NCI-H748 (cell line): ENCODE results near the gene CDH13.

ENCODE experiments used
- DNase-seq: peaks from one replicate; lab custom pipeline; 2025; ENCODE audit not compliant: unreplicated experiment; lab: John Stamatoyannopoulos, UW

Gene CDH13

DNA sequence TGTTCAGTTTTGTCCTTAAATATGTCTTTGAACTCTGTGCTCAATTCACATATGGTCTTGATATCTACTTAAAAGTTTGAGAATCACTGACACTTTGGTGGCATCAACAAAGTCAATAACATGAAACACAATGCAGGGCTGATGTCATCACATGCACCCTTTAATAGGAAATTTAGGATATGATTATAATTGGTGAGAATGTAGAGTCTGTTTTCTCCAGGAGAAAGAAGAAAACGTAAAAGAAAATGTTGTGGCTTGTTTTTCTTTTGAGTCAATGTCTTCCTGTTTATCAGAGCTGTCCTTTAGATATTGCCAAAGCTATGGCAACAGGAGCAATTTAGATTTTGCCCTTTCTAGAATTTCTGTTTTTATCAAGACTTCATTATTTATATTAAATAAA lies 396.9 kb downstream of the CDH13 start:
- no peak for DNase-seq

DNA sequence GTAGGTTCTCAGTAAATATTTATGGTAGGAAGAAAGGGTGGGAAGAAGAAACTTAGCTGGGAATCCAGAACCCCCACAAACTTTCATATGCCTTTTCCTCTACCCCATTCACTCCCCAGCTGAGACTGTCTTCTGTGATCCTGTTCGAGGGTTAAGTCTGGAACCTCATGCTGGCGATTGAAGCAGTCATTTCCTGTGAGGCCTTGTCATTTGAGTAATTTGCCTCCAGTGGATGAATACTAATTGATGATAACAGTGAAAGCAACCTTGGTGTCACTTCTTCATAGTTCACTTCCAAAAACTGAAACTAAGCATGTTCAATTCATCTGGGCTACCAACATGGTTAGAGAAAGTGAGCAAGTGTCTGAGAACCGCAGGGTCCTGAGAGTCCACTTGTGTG lies 401.2 kb downstream of the CDH13 start:
- no peak for DNase-seq

GRCh38 chr16:83029467-83029866 lies 402.7 kb downstream of the CDH13 start:
- no peak for DNase-seq

- DNase-seq = no peak
These were observed 404.8 kb downstream of the CDH13 start for GRCh38 chr16:83031524-83031923.

DNA sequence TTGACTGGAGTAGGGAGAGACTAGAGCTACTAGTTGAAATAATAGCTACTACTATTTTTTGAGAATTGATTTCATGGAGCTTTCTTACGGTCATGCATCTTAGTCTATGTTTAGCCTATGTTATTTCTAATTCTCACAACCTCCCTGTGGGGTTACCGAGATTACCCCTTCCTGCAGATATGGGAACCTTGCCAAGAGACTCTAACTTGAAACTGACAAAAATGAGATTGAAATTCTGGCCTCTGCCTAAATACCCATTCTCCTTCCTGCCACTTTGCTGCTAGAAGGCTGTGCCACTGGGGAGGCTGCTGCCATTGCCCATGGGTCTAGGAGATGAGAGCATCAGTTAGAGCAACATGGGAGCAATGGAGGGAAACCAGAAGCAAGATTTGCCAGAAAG lies 410.3 kb downstream of the CDH13 start:
- no peak for DNase-seq

GRCh38 chr16:83037884-83038283 lies 411.1 kb downstream of the CDH13 start:
- DNase-seq = no peak

DNA sequence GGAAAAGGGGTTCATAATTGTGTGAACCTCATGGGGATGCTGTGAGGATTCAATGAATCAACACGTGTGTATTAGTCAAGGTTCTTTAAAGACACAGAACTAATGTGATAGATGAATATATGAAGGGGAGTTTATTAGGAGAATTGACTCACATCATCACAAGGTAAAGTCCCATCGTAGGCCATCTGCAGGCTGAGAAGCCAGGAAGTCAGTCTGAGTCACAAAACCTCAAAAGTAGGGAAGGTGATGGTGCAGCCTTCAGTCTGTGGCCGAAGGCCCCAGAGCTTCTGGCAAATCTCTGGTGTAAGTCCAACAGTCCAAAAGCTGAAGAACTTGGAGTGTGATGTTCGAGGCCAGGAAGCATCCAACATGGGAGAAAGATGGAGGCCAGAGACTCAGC lies 413.4 kb downstream of the CDH13 start:
- DNase-seq = no peak

DNA sequence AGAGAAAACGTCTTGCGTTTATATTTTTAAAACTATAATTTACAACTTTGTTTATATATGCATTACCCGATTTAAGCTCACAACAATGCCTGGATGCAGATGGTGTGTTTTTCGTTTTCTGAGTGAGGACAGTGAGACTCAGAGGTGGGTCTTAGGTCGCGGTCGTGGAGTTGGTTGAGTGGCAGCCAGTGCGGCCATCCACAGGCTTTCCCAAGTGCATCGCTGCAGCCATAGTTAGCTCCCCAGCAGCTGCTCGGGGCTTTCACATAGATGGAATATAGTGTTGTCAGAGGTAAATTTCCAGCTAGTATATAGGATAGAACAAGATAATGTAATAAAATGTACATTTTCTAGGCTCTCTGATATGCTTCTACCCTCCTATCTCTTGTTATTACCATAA lies 417.8 kb downstream of the CDH13 start:
- DNase-seq = no peak

- no peak for DNase-seq
These were observed 419.0 kb downstream of the CDH13 start for GRCh38 chr16:83045790-83046189.

DNA sequence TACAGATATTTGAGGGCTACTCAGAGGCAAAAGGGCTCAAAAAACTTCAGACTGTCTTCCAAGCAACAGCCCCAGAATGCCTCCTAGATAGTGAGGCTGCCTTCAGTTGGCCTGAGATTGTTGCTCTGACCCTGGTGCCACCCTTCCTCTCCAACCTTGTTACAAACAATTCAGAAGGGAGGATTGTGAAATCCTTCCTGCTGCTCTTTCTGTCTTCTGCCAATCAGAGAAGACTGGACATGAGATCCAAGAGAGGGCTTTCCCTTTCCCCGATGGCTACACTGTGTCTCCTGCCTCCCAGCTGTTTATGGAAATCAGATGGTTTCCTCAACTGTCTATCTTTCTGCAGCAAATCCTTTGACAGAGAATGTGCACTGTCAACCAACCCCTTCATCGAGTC lies 419.9 kb downstream of the CDH13 start:
- DNase-seq = no peak

DNA sequence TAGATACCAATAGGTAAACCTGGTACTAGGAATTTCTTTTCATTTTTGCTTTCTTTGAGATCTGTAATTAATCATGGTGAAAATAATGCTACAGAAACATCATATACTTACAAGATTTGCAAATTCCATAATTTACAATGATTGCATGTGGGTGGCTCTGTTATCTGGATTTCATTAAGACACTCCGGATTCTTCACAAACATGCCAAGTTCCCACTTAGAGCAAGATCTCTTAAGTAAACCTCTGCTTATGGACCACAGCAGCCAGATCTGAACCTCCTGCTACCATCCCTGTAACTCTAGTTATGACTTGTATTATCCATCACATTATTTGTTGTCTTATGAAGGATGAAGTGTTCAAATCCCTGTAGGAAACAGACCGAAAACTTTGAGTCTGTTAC lies 424.7 kb downstream of the CDH13 start:
- no peak for DNase-seq

- DNase-seq = no peak
These were observed 427.5 kb downstream of the CDH13 start for GRCh38 chr16:83054283-83054682.

DNA sequence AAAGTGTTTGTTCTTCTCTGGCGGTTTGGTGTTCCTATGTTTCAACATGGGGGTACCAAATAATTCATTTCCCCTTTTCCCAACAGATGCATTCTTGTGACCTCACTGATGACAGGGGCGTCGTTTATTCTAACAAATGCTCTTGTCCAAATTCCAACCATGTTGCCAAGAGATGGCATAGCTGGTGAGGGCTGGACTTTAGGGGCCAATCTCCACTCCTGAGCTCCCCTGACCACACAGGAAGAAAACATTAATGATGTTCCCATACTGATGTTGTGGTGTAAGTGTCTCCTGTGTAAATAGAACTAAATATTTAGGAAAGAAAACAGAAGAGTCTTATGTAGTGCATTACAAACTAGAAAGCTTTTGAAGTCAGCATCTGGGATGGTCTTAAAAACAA lies 431.6 kb downstream of the CDH13 start:
- no peak for DNase-seq

DNA sequence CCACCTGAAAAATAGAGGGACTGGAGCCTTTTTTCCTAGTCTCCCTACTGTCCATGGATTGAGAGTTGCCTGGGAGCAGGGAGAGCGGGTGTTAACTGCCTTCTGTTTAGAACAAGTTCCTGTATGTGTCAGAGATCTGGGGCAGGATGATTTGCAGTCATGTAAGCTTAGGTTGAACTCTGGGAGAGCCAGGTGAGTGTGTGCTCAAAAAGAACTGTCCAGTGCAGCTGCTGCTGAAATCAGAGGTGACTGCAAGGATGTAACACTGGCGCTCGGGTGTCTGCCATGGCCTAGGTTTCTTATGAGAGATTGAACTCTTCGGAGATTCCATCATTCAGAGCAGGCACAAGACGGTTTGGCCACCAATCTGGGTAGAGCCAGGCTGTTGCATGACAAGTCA lies 432.5 kb downstream of the CDH13 start:
- DNase-seq = no peak

GRCh38 chr16:83066011-83066410 lies 439.2 kb downstream of the CDH13 start:
- DNase-seq = no peak

GRCh38 chr16:83066881-83067280 lies 440.1 kb downstream of the CDH13 start:
- no peak for DNase-seq

DNA sequence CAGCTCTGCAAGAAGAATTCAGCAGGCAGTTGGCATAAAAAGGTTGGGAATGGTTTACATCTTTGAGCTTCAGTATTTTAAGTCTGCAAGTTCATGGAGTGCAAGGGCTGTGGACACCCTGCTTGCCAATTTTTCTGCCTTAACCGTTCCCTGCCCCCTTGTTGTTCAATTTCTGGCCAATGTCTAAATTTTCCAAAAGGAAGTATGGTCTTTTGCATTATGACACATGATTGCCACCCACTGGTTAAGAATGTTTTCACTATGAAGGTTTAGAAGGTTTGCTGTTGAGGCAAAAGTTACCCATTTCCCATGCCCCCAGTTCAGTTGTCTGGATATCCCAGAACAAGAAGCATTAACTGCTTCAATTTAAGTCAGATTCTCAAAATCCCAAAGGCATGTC lies 441.9 kb downstream of the CDH13 start:
- peak; percentile 18 for DNase-seq

DNA sequence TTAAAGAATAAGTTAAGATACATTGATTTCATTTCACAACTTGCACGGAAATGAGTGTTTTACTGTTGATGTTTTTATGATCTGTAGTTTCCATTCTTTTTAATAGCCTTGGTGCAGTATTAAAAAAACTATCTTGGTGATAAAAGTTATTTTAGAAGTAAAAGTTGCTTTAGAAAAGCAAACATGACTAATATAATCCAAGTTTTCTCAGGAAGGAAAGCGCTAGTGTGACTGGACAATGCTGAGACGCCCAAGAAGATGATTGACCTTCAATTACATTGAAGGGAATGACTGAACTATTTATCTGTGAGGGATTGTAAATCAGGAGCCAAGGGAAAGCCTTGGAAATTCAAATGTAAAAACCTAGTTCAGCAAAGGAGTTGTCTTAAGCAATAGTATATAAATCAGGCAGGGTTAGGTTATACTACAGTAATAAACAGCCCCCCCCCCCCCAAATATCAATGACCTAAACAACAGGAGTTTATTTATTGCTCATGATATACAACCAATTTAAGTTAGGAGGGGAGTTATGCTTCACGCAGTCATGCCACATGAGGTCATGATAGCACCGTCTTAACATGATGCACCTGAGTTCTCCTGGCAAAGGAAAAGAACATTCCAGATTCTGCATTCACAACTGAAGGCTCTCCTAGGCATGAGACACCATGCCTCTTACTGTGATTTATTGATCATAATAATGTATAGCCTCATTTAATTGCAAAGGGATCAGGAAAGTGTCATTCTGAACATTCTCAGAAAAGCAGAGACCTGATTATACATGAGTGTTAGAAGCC lies 443.8 kb downstream of the CDH13 start:
- no peak for DNase-seq

DNA sequence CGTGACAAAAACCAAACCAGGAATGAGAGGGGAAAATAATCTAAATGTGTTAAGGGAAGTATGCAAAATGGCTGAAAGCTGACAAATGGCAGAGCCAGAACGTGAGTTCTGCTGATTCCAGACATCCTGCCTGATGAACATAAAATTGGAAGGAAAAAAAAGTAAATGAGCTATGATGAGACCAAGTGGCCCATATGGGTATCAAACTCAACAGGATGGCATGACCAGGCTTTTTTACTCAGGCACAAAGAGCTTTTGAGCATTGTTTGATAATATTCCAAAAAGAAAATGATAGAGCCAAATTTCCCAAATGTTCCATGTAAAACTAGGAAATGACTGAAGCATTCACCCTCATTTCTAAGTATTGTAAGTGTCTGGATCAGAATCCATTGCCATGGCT lies 449.2 kb downstream of the CDH13 start:
- DNase-seq = no peak

DNA sequence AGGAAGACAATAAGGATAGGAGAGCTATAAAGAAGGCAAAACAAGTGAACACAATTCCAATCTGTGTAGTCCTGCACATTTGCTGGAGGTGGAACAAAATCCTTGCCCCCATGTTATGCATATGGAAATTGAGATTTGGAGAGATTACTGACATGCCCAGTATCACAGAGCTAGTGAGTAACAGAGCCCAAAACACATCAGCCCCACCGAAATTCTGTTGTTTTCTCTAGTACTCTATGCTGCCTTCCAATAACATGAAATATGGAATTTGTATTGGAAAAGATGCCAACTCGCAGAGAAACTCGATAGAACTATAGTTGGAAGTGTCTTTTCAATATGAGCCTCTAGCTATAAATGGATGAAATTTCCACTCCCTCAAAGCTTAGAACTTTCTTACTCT lies 456.6 kb downstream of the CDH13 start:
- DNase-seq = no peak

GRCh38 chr16:83085660-83086059 lies 458.9 kb downstream of the CDH13 start:
- peak; percentile 44 for DNase-seq

DNA sequence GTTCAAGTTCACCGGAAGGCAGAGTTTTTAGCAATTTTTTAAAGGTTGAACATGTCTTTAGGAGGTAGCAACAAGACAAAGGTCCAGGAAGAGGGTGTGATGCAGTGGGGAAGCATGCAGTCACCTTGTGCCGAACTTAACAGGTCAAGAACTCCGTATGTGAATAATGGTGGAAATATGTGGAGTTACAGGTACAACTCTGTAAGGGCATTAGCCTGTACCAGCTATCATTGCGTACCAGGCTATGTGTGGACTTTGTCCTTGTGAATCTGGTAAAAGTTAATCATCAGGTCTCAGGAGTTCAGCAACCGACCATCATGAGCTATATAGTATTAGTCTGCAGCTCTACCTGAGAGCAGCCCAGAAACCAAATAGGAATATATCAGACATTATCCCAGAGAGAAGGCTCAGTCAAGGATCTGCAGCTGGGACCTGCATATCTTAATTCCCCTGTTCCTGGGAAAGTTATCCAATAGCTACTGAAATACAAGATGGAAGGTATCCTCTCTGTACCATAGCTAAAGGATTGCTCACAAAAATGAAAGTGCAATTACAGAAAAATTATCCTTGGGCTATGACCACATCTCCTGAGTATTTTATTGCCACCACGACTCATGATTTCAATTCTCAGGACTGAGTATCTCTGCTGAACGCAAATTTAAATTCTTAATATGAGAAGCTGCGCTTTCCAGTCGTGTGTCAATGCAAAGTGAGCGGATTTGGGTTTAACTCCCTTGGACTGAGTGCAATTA lies 469.3 kb downstream of the CDH13 start:
- no peak for DNase-seq

DNA sequence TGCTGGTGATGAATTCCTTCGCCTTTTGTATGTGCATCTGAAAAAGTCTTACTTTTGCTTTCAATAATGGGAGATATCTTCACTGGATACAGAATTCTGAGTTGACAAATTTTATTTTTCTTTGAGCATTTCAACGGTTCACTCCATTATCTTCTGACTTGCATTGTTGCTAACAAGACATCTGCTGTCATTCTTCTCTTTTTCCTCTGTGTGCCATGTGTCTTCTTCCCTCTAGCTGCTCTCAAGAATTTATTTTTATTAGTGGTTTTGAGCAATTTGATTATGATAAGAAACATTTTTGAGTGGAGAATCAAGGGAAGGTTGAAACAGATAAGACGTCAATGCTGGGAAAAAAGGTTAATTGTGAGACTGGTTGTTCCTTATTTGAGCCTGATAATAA lies 471.8 kb downstream of the CDH13 start:
- DNase-seq = no peak
